Fibroblast of lung (primary cell): ENCODE measurements around the gene ANKMY1. TPM values are rescaled to one million over a fixed set of nuclear protein-coding genes. Genes with fewer than 3 reads are reported as not detected.

Source experiments
- DNase-seq, 2 donors: peaks; one replicate each; pipeline versions ENCODE4 v3.0.0 to v3.0.0-alpha.2; 2010; ENCODE audit warnings: low read depth in 2 of 2
- H2AFZ ChIP-seq: 2 replicates; pipeline ENCODE4 v1.5.1; 2012; ENCODE audit warnings: low read length, control low read depth, inconsistent platforms
- H3K27ac ChIP-seq: 2 replicates; pipeline ENCODE4 v1.5.1; 2011; ENCODE audit warnings: low read length, control low read depth; ENCODE audit not compliant: insufficient read depth
- H3K27me3 ChIP-seq: 2 replicates; pipeline ENCODE4 v1.5.1; 2011; ENCODE audit warnings: mild to moderate bottlenecking, low read length; ENCODE audit not compliant: control insufficient read depth, insufficient read depth
- H3K36me3 ChIP-seq: 2 replicates; pipeline ENCODE4 v1.5.1; 2011; ENCODE audit warnings: low read length; ENCODE audit not compliant: control insufficient read depth, insufficient read depth
- H3K4me1 ChIP-seq: 2 replicates; pipeline ENCODE4 v1.5.1; 2011; ENCODE audit warnings: low read length; ENCODE audit not compliant: control insufficient read depth, insufficient read depth; ENCODE audit errors: extremely low read depth
- H3K4me2 ChIP-seq: 2 replicates; pipeline ENCODE4 v1.5.1; 2011; ENCODE audit warnings: low read length, control low read depth; ENCODE audit not compliant: insufficient read depth; ENCODE audit errors: extremely low read depth
- H3K4me3 ChIP-seq, 4 experiments: fragments of 200-600 bp in 1 of 4; sonication (generic) in 1 of 4; replicated peaks in 1 of 4; 2 replicates each; pipeline ENCODE4 v1.5.1; 2011 to 2016; ENCODE audit warnings: low read length in 4 of 4, low read depth in 3 of 4, mild to moderate bottlenecking in 3 of 4, control low read depth in 2 of 4, inconsistent platforms in 1 of 4, mixed read lengths in 1 of 4; ENCODE audit not compliant: insufficient read depth in 1 of 4; ENCODE audit errors: control extremely low read depth in 1 of 4
- H3K79me2 ChIP-seq: 2 replicates; pipeline ENCODE4 v1.5.1; 2012; ENCODE audit warnings: mild to moderate bottlenecking, low read length, inconsistent platforms; ENCODE audit not compliant: control insufficient read depth, insufficient read depth
- H3K9ac ChIP-seq: 2 replicates; pipeline ENCODE4 v1.5.1; 2011; ENCODE audit warnings: mild to moderate bottlenecking, low read length, control low read depth; ENCODE audit not compliant: insufficient read depth
- H3K9me3 ChIP-seq: 2 replicates; pipeline ENCODE4 v1.5.1; 2012; ENCODE audit warnings: low read depth, low read length; ENCODE audit not compliant: control insufficient read depth, insufficient read depth
- H4K20me1 ChIP-seq: 2 replicates; pipeline ENCODE4 v1.5.1; 2011; ENCODE audit warnings: low read length; ENCODE audit not compliant: control insufficient read depth, insufficient read depth; ENCODE audit errors: extremely low read depth
- CTCF ChIP-seq, 2 donors: IDR thresholded peaks in 1 of 2; conservative IDR thresholded peaks in 1 of 2; 1 replicate in 1 of 2; 2 replicates in 1 of 2; pipeline ENCODE4 v1.5.1; 2011 to 2012; ENCODE audit warnings: low read length in 2 of 2, control low read depth in 1 of 2, inconsistent platforms in 1 of 2, low read depth in 1 of 2, mild to moderate bottlenecking in 1 of 2
- EZH2 ChIP-seq: IDR thresholded peaks from 2 replicates; pipeline ENCODE4 v1.5.1; 2012; ENCODE audit warnings: low read length, control low read depth, mild to moderate bottlenecking; ENCODE audit errors: missing control alignments
- polyA plus RNA-seq, 2 donors: library from polyadenylated mRNA; depleted of rRNA in 1 of 2; stranded (reverse) in 1 of 2; unstranded in 1 of 2; fragments of >200 nt; gene quantifications; 2 replicates each; pipeline ENCODE4 v1.2.1, GENCODE V29; 2011 to 2012; ENCODE audit warnings: missing spikeins in 1 of 2
- total RNA-seq: library from RNA; depleted of rRNA; stranded (reverse); fragments of >200 nt; gene quantifications from 2 replicates; pipeline ENCODE4 v1.2.1, GENCODE V29; 2014

ANKMY1 gene
- total and polyA plus RNA-seq, 2 donors (not counting 1 experiment from before 2014, with no cell fraction given) = 2.8 to 7.4 TPM

GRCh38 chr2:240463866-240464481 is 93.8 kb downstream of the ANKMY1 start:
- TF ChIP-seq EZH2 (no peak), CTCF (conservative IDR thresholded peaks at IDR 0.05 in 1 of 2, IDR thresholded peaks at IDR 0.05 in 1 of 2; ENCODE audit: low read depth in 1 of 2, low read length in 2 of 2) (no peak)
- Histone ChIP-seq H3K4me3 (no peak overlapping the region), H3K27me3 (no peaks in the 10 kb centered on the region), H3K4me1 (no peaks in the 10 kb centered on the region), H3K79me2 (no peaks in the 10 kb centered on the region), H4K20me1 (no peaks in the 10 kb centered on the region), H3K36me3 (peaks cover 42% of the 10 kb centered on the region), H3K4me2 (no peak overlapping the region), H3K9me3 (no peaks in the 10 kb centered on the region), H3K9ac (no peak overlapping the region), H2AFZ (no peak overlapping the region), H3K27ac (no peak overlapping the region)
- no peak for DNase-seq

DNA sequence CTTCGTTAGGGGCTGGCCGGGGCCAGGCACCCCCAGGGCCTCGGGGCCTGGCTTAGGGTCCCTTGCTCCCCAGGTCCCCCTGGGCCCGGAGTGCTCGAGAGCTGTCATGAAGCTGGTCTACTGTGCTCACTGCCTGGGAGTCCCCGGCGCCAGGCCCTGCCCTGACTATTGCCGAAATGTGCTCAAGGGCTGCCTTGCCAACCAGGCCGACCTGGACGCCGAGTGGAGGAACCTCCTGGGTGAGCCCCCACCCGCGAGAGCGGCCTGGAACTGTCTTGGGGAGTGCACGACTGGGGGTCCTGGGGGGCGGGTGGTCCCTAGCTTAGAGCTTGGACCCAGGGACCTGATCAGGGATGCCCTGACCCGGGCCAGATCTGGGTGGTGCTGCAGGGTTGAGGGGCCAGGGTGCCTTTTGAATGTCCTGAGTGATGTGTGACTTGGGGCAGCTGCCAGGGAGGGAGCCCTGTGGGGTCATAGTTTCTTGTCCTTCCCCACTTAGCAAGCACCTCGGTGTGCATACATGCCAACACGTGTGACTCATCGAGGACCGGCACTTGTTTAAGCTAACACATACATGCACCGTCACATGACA is 94.4 kb downstream of the ANKMY1 start:
- Histone ChIP-seq H3K79me2 (no peaks in the 10 kb centered on the region), H2AFZ (no peak overlapping the region), H3K9ac (no peak overlapping the region), H3K9me3 (no peaks in the 10 kb centered on the region), H4K20me1 (no peaks in the 10 kb centered on the region), H3K27ac (no peak overlapping the region), H3K4me1 (no peaks in the 10 kb centered on the region), H3K4me2 (no peak overlapping the region), H3K27me3 (no peaks in the 10 kb centered on the region), H3K36me3 (peaks cover 42% of the 10 kb centered on the region), H3K4me3 (no peak overlapping the region)
- TF ChIP-seq EZH2 (no peak), CTCF (conservative IDR thresholded peaks at IDR 0.05 in 1 of 2, IDR thresholded peaks at IDR 0.05 in 1 of 2; ENCODE audit: low read depth in 1 of 2, low read length in 2 of 2) (no peak)
- DNase-seq = no peak

GRCh38 chr2:240462707-240463273 is 95.0 kb downstream of the ANKMY1 start:
- Histone ChIP-seq H3K27ac (no peak overlapping the region), H3K4me2 (no peak overlapping the region), H3K4me1 (no peaks in the 10 kb centered on the region), H3K27me3 (no peaks in the 10 kb centered on the region), H2AFZ (no peak overlapping the region), H3K4me3 (no peak overlapping the region), H3K9me3 (no peaks in the 10 kb centered on the region), H3K79me2 (peaks cover 1% of the 10 kb centered on the region), H4K20me1 (no peaks in the 10 kb centered on the region), H3K36me3 (peaks cover 42% of the 10 kb centered on the region), H3K9ac (no peak overlapping the region)
- no peak for TF ChIP-seq CTCF (conservative IDR thresholded peaks at IDR 0.05 in 1 of 2, IDR thresholded peaks at IDR 0.05 in 1 of 2; ENCODE audit: low read depth in 1 of 2, low read length in 2 of 2)
- TF ChIP-seq EZH2 = no peak
- no peak for DNase-seq
